HepG2 (cell line): ENCODE results near the gene TASOR2. TPM values are rescaled to one million over a fixed set of nuclear protein-coding genes. Genes with fewer than 3 reads are reported as not detected.

ENCODE experiments used
- CBX5 ChIP-seq: sonication (generic); formaldehyde crosslinking; IDR thresholded peaks from 2 replicates; pipeline ENCODE4 v1.4.0; 2020; ENCODE audit warnings: missing genetic modification reagents, borderline replicate concordance
- DMAP1 ChIP-seq: IDR thresholded peaks from 2 replicates; pipeline ENCODE4 v1.6.1; 2016
- ETV5 ChIP-seq: IDR thresholded peaks from 2 replicates; pipeline ENCODE4 v1.6.1; 2018; ENCODE audit warnings: missing biosample characterization, missing genetic modification reagents, inconsistent platforms, borderline replicate concordance
- FOXJ3 ChIP-seq: sonication (generic); formaldehyde crosslinking; IDR thresholded peaks from 2 replicates; pipeline ENCODE4 v1.4.0; 2020; ENCODE audit warnings: missing genetic modification reagents, mild to moderate bottlenecking, borderline replicate concordance
- FOXO1 ChIP-seq: sonication (generic); formaldehyde crosslinking; IDR thresholded peaks from 2 replicates; pipeline ENCODE4 v1.4.0; 2020; ENCODE audit warnings: missing genetic modification reagents
- GTF2F1 ChIP-seq: fragments of 150-350 bp; IDR thresholded peaks from 2 replicates; pipeline ENCODE4 v1.6.1; 2014; ENCODE audit warnings: low read length
- GTF3A ChIP-seq: sonication (generic); formaldehyde crosslinking; conservative IDR thresholded peaks from 2 replicates; pipeline ENCODE4 v1.4.0; 2020; ENCODE audit warnings: mild to moderate bottlenecking, missing genetic modification reagents
- HIVEP1 ChIP-seq: sonication (generic); formaldehyde crosslinking; IDR thresholded peaks from 2 replicates; pipeline ENCODE4 v1.4.0; 2020; ENCODE audit warnings: mild to moderate bottlenecking, missing genetic modification reagents
- HMG20A ChIP-seq: IDR thresholded peaks from 2 replicates; pipeline ENCODE4 v1.6.1; 2016; ENCODE audit warnings: borderline replicate concordance
- HMGA1 ChIP-seq: sonication (generic); formaldehyde crosslinking; conservative IDR thresholded peaks from 2 replicates; pipeline ENCODE4 v1.4.0; 2020; ENCODE audit warnings: missing genetic modification reagents
- HNF4G ChIP-seq, 2 experiments: sonication (generic) in 1 of 2; formaldehyde crosslinking in 1 of 2; IDR thresholded peaks; 2 replicates each; pipeline versions ENCODE4 v1.4.0 to v1.6.1; 2011 to 2020; ENCODE audit warnings: borderline replicate concordance in 2 of 2, low read depth in 2 of 2, mild to moderate bottlenecking in 2 of 2, low read length in 1 of 2, missing genetic modification reagents in 1 of 2, moderate library complexity in 1 of 2
- KLF11 ChIP-seq: IDR thresholded peaks from 2 replicates; pipeline ENCODE4 v1.6.1; 2016; ENCODE audit warnings: missing compliant biosample characterization
- MLX ChIP-seq: IDR thresholded peaks from 2 replicates; pipeline ENCODE4 v1.6.1; 2016
- PCBP1 ChIP-seq: fragments of 200-400 bp; formaldehyde crosslinking; IDR thresholded peaks from 2 replicates; pipeline ENCODE4 v1.6.1; 2017; ENCODE audit warnings: mild to moderate bottlenecking, low read depth, low read length, borderline replicate concordance
- PHF21A ChIP-seq: sonication (generic); formaldehyde crosslinking; IDR thresholded peaks from 2 replicates; pipeline ENCODE4 v1.5.0; 2020; ENCODE audit warnings: mild to moderate bottlenecking, missing genetic modification reagents
- RFXANK ChIP-seq: IDR thresholded peaks from 2 replicates; pipeline ENCODE4 v1.6.1; 2016
- SNAI1 ChIP-seq: sonication (generic); formaldehyde crosslinking; IDR thresholded peaks from 2 replicates; pipeline ENCODE4 v1.5.0; 2020; ENCODE audit warnings: mild to moderate bottlenecking, missing genetic modification reagents, borderline replicate concordance
- SNRNP70 ChIP-seq: fragments of 200-400 bp; formaldehyde crosslinking; IDR thresholded peaks from 2 replicates; pipeline ENCODE4 v1.6.1; 2017; ENCODE audit warnings: mild to moderate bottlenecking, low read depth, low read length, moderate library complexity
- SRSF4 ChIP-seq: fragments of 200-400 bp; formaldehyde crosslinking; IDR thresholded peaks from one replicate; pipeline ENCODE4 v1.6.1; 2018; ENCODE audit warnings: mild to moderate bottlenecking, low read depth, low read length, moderate library complexity; ENCODE audit not compliant: poor library complexity, severe bottlenecking
- ZBTB8A ChIP-seq: sonication (generic); formaldehyde crosslinking; IDR thresholded peaks from 2 replicates; pipeline ENCODE4 v1.4.0; 2020; ENCODE audit warnings: mild to moderate bottlenecking, low read depth, missing genetic modification reagents, borderline replicate concordance
- ZFP62 ChIP-seq: sonication (generic); formaldehyde crosslinking; IDR thresholded peaks from 2 replicates; pipeline ENCODE4 v1.4.0; 2020; ENCODE audit warnings: missing genetic modification reagents
- ZFYVE20 ChIP-seq: sonication (generic); formaldehyde crosslinking; IDR thresholded peaks from 2 replicates; pipeline ENCODE4 v1.8.0; 2023; ENCODE audit warnings: low read depth, mild to moderate bottlenecking, moderate library complexity, missing genetic modification reagents, borderline replicate concordance
- ZNF251 ChIP-seq: sonication (generic); formaldehyde crosslinking; IDR thresholded peaks from 2 replicates; pipeline ENCODE4 v1.9.0; 2021; ENCODE audit warnings: mild to moderate bottlenecking, missing genetic modification reagents
- ZNF260 ChIP-seq: sonication (generic); formaldehyde crosslinking; IDR thresholded peaks from 2 replicates; pipeline ENCODE4 v1.4.0; 2020; ENCODE audit warnings: missing genetic modification reagents, low read depth, mild to moderate bottlenecking, borderline replicate concordance
- ZNF33B ChIP-seq: sonication (generic); formaldehyde crosslinking; IDR thresholded peaks from 2 replicates; pipeline ENCODE4 v1.5.1; 2020; ENCODE audit warnings: mild to moderate bottlenecking, missing genetic modification reagents
- ZNF772 ChIP-seq: sonication (generic); formaldehyde crosslinking; IDR thresholded peaks from 2 replicates; pipeline ENCODE4 v1.5.0; 2020; ENCODE audit warnings: mild to moderate bottlenecking, missing genetic modification reagents
- polyA plus RNA-seq, 8 experiments: library from polyadenylated mRNA; depleted of rRNA in 3 of 8; stranded (reverse) in 7 of 8; unstranded in 1 of 8; fragments of >200 nt; fragmentation: Illumina TruSeq in 4 of 8; extraction: Trizol in 4 of 8; gene quantifications; 2 replicates each; pipeline versions ENCODE4 v1.2.1 to v1.2.3, GENCODE V29; 2011 to 2016; ENCODE audit warnings: low read depth in 4 of 8, missing spikeins in 1 of 8, mixed read lengths in 1 of 8; ENCODE audit not compliant: insufficient read depth in 1 of 8
- total RNA-seq, 5 experiments: library from RNA; depleted of rRNA; stranded (reverse); fragments of >200 nt; fragmentation: Illumina TruSeq; extraction: Trizol; gene quantifications; 2 replicates each; pipeline ENCODE4 v1.2.3, GENCODE V29; 2016; ENCODE audit warnings: low read depth in 1 of 5
- TF ChIP-seq, protein P1 (sequence below), 2 experiments: IDR thresholded peaks; 2 replicates each; pipeline ENCODE4 v1.6.1; 2011 to 2012; ENCODE audit warnings: low read length in 2 of 2, borderline replicate concordance in 1 of 2, low read depth in 1 of 2, mild to moderate bottlenecking in 1 of 2, moderate library complexity in 1 of 2

TASOR2 gene
- total and polyA plus RNA-seq, 2 of the 13 experiments (the other 11 are each of a cell fraction or from before 2014, with no cell fraction given) = 24.2 to 55.3 TPM

DNA sequence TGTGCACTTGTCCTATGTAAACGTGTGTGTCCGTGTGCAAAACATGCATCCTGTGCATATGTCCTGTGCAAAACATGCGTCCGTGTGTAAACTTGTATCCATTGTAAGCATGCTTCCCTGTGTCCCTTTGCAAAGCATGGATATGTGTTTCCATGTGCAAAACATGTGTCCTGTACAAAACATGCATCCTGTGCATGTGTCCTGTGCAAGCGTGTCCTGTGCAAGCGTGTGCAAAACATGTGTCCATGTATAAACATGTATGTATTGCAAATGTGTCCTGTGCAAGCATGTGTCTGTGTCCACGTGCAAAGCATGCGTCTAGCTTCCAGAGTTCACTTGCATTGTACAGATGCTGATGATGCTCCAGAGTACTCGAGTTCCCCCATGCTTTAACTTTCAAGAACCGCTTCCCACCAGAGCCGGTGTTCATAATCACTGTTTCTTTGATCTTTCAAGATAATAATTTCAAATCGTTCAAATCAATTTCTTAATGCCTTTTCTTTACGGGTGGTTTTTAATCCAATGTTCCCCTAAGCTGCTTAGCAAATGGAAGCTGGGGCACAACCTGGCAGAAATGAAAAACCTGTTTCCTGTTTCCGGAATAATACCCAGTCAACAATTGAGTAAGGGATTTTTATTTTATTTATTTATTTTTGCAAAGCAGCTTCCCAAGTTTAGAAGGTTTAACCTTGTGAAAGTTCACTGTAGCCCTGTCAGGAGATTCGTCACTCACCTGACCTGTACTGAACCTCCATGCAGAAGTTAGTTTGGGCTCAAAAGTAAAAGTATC is 17.6 kb upstream of the TASOR2 start (continued):
- TF ChIP-seq ZFYVE20 (no peak), PCBP1 (no peak), ZNF772 (CRISPR knock-in tag) (no peak), SNAI1 (peak; percentile 83; the same call in 1 of the 2 replicates), HNF4G (IDR thresholded peaks at IDR 0.05; ENCODE audit: borderline replicate concordance, low read depth, low read length) (no peak), HNF4G (CRISPR knock-in tag; IDR thresholded peaks at IDR 0.05; ENCODE audit: borderline replicate concordance, low read depth) (0 out of 2 replicates have a peak, but pooled peaks have one; percentile 24), HMG20A (CRISPR knock-in tag) (no peak; the same call in 1 of the 2 replicates), ZNF251 (0 out of 2 replicates have a peak, but pooled peaks have one; percentile 69), PHF21A (CRISPR knock-in tag) (no peak), HMGA1 (CRISPR knock-in tag) (no peak), MLX (CRISPR knock-in tag) (peak; percentile 92; the same call in 1 of the 2 replicates), SRSF4 (no peak), HIVEP1 (CRISPR knock-in tag) (0 out of 2 replicates have a peak, but pooled peaks have one; percentile 42), GTF2F1 (no peak), DMAP1 (CRISPR knock-in tag) (no peak), ZFP62 (CRISPR knock-in tag) (no peak), ZBTB8A (no peak), FOXO1 (CRISPR knock-in tag) (peak; percentile 29; the same call in 1 of the 2 replicates), FOXJ3 (CRISPR knock-in tag) (no peak), ZNF260 (CRISPR knock-in tag) (no peak), SNRNP70 (no peak), CBX5 (CRISPR knock-in tag) (no peak), ETV5 (CRISPR knock-in tag) (no peak), KLF11 (CRISPR knock-in tag) (no peak), ZNF33B (CRISPR knock-in tag) (no peak), RFXANK (CRISPR knock-in tag) (no peak), GTF3A (no peak)
- TF ChIP-seq, protein P1, sequence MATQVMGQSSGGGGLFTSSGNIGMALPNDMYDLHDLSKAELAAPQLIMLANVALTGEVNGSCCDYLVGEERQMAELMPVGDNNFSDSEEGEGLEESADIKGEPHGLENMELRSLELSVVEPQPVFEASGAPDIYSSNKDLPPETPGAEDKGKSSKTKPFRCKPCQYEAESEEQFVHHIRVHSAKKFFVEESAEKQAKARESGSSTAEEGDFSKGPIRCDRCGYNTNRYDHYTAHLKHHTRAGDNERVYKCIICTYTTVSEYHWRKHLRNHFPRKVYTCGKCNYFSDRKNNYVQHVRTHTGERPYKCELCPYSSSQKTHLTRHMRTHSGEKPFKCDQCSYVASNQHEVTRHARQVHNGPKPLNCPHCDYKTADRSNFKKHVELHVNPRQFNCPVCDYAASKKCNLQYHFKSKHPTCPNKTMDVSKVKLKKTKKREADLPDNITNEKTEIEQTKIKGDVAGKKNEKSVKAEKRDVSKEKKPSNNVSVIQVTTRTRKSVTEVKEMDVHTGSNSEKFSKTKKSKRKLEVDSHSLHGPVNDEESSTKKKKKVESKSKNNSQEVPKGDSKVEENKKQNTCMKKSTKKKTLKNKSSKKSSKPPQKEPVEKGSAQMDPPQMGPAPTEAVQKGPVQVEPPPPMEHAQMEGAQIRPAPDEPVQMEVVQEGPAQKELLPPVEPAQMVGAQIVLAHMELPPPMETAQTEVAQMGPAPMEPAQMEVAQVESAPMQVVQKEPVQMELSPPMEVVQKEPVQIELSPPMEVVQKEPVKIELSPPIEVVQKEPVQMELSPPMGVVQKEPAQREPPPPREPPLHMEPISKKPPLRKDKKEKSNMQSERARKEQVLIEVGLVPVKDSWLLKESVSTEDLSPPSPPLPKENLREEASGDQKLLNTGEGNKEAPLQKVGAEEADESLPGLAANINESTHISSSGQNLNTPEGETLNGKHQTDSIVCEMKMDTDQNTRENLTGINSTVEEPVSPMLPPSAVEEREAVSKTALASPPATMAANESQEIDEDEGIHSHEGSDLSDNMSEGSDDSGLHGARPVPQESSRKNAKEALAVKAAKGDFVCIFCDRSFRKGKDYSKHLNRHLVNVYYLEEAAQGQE (IDR thresholded peaks at IDR 0.05; ENCODE audit: borderline replicate concordance in 1 of 2, low read depth in 1 of 2, low read length in 2 of 2) = no peak
